Neural cell (in vitro differentiated cells): ENCODE results near the gene EVPL.

Source experiments
- CTCF ChIP-seq: fragments of 450-650 bp; IDR thresholded peaks from 2 replicates; pipeline ENCODE4 v1.5.1; 2014; ENCODE audit warnings: antibody characterized with exemption, mild to moderate bottlenecking, moderate library complexity; ENCODE audit not compliant: poor library complexity, severe bottlenecking
- EZH2 ChIP-seq: fragments of 200-600, 300-800 bp; shearing (Covaris generic), sonication (generic); IDR thresholded peaks from 2 replicates; pipeline ENCODE4 v1.6.1; 2014; ENCODE audit warnings: antibody characterized with exemption, low read length, borderline replicate concordance, mild to moderate bottlenecking; ENCODE audit not compliant: insufficient read depth, poor library complexity, severe bottlenecking
- POLR2AphosphoS5 ChIP-seq: IDR thresholded peaks from 2 replicates; pipeline ENCODE4 v1.6.1; 2012
- TAF1 ChIP-seq: IDR thresholded peaks from 2 replicates; pipeline ENCODE4 v1.6.1; 2012; ENCODE audit warnings: low read depth

GRCh38 chr17:76018340-76018680, 8.8 kb downstream of the EVPL start:
- no peak for TF ChIP-seq CTCF
- no peak for TF ChIP-seq TAF1
- TF ChIP-seq EZH2, result no peak
- TF ChIP-seq POLR2AphosphoS5, result no peak
